Loucy (cell line): ENCODE results near the gene PDE2A.

Experiments
- CTCF ChIP-seq: fragments of 200-600 bp; sonication (generic); conservative IDR thresholded peaks from 2 replicates; pipeline ENCODE4 v1.5.1; 2014; ENCODE audit warnings: mild to moderate bottlenecking, antibody characterized with exemption, low read length
- EZH2phosphoT487 ChIP-seq: fragments of 200-600 bp; IDR thresholded peaks from 2 replicates; pipeline ENCODE4 v1.6.1; 2018; ENCODE audit warnings: antibody characterized with exemption, mild to moderate bottlenecking, moderate library complexity, borderline replicate concordance

- TF ChIP-seq CTCF (no peak), EZH2phosphoT487 (no peak)
Measured at GRCh38 chr11:72591023-72591422, 83.2 kb downstream of the PDE2A start.
